NCI-H1930 (cell line): ENCODE results near the gene HEXIM1.

Source experiments
- DNase-seq, 2 experiments: peaks; one replicate each; lab custom pipeline; 2025; lab: John Stamatoyannopoulos, UW

Gene HEXIM1

DNA sequence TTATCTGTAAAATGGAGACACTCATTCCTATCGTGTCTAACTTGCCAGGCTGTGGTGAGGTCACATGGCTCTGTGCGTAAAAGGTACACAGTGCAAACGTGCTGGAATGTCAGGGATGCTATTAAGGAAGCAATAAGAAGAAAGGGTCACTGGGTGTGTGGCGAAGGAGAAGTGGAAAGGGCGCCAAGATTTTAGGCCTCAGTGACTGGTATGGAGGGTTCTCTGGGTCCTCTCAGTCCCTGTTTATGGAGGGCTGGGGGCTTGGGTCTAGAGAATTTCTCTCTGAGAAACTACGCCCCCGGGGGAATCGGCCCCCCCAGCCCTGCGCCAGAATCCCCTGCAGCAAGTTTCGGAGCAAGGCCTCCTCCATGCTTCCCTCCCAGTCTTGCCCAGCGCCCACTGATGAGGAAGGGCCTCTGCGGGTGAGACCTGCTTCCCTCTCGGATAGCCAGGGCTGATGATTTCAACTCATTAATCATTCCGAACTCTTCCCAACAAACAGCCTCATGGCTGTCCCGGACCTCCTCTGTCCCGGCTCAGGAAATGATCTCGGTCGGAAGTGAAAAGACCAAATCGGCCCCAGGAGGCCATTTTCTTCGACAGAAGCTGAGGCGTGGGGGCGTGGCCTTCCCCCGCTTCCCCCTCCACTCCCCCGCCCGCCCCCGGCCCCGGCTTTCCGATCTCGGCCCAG, 1.2 kb upstream of the HEXIM1 start:
- DNase-seq: peak in 1 of 2 experiments; percentile 68

DNA sequence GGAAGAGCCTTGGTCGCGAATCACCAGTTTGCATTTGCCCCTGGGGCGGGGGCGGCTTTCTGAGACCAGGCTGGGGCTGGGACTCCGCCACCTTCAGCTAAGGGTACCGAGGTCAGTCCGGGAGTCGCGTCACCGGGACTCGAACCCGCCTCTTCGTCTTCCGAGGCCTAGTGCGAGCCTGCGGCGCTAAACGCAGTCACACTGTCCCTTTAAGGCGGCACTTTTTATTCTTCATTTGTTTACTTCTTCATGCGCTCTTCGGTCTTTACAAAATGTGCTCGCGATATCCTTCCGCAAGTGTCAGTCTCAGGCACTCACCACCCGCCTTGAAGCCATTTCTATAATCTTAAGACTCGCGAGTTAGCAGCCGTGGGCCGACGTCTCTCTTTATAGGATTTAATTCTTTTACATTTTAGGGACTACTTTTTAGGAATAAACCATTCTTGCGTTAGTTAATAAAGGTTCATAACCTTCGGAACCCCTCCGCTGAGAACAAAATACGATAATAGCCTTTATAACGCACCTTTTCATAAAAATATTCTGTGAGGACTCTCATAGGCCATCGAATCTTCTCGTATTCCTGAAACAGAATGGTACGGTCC, 593 bp upstream of the HEXIM1 start:
- DNase-seq: peak; percentile 77 to 93

DNA sequence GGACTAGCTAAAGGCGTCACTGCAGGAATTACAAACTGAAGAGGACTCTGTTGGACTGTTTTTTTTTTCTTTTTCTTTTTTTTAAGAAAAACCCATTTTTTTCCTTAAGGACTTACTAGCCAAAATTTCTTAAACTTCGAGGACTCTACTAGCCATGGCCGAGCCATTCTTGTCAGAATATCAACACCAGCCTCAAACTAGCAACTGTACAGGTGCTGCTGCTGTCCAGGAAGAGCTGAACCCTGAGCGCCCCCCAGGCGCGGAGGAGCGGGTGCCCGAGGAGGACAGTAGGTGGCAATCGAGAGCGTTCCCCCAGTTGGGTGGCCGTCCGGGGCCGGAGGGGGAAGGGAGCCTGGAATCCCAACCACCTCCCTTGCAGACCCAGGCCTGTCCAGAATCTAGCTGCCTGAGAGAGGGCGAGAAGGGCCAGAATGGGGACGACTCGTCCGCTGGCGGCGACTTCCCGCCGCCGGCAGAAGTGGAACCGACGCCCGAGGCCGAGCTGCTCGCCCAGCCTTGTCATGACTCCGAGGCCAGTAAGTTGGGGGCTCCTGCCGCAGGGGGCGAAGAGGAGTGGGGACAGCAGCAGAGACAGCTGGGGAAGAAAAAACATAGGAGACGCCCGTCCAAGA, 878 bp downstream of the HEXIM1 start:
- peak; percentile 69 to 76 for DNase-seq

DNA sequence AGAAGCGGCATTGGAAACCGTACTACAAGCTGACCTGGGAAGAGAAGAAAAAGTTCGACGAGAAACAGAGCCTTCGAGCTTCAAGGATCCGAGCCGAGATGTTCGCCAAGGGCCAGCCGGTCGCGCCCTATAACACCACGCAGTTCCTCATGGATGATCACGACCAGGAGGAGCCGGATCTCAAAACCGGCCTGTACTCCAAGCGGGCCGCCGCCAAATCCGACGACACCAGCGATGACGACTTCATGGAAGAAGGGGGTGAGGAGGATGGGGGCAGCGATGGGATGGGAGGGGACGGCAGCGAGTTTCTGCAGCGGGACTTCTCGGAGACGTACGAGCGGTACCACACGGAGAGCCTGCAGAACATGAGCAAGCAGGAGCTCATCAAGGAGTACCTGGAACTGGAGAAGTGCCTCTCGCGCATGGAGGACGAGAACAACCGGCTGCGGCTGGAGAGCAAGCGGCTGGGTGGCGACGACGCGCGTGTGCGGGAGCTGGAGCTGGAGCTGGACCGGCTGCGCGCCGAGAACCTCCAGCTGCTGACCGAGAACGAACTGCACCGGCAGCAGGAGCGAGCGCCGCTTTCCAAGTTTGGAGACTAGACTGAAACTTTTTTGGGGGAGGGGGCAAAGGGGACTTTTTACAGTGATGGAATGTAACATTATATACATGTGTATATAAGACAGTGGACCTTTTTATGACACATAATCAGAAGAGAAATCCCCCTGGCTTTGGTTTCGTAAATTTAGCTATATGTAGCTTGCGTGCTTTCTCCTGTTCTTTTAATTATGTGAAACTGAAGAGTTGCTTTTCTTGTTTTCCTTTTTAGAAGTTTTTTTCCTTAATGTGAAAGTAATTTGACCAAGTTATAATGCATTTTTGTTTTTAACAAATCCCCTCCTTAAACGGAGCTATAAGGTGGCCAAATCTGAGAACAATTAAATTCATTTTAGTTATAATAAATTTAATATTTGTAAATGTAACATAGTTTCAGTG, 1.7 kb downstream of the HEXIM1 start:
- DNase-seq: no peak

DNA sequence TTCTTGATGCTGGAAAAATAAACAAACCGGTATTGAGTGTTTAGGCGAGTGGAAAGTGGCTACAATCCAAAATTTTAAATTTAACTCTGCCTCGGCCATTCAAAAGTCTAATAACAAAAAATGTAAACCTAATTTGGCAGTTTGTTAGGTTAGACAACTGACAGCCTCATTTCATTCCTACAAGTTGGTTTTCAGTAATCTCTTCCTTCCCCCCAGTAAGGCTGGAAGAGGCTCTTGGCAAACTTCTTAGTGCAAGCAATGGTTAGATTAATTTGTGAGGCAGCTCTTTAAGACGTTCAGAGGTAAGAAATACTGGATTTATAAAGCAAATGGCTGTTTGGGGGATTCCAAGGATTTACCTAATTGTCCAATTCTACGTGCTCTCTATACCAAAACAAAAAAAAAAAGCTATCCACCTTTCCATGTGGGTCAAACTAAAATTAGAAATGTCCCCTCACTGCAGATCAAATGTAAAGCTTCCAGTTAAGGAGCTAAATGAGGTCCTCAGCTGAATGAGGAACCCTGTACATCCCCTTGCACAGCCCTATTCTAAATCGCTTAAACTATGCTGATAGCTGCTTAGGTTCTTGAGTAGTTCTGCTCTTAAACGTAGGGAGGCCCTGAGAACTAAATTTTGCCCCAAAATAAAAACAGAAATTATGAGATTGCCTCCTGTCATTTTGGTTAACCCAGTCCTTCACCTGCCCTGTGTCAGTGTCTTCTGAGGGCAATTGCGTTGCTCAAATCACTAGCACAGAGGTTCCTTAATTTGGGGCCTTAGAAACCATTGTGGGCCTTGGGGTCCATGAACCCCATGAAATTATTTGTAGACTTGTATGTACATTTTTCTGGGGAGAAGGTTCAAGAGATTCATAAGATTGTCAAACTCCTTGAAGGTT, 2.9 kb downstream of the HEXIM1 start:
- DNase-seq: no peak

DNA sequence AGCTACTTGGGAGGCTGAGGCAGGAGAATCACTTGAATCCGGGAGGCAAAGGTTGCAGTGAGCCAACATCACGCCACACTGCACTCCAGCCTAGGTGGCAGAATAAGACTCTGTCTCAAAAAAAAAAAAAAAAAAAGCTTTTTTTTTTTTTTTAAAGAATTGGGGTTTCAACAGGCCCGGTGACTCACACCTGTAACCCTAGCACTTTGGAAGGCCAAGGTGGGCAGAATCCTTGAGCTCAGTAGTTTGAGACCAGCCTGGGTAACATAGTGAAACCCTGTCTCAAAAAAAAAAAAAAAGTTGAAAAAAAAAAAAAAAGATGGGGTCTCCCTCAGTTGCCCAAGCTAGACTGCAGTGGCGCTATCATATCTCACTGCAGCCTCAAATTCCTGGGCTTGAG, 6.8 kb downstream of the HEXIM1 start:
- no peak for DNase-seq

DNA sequence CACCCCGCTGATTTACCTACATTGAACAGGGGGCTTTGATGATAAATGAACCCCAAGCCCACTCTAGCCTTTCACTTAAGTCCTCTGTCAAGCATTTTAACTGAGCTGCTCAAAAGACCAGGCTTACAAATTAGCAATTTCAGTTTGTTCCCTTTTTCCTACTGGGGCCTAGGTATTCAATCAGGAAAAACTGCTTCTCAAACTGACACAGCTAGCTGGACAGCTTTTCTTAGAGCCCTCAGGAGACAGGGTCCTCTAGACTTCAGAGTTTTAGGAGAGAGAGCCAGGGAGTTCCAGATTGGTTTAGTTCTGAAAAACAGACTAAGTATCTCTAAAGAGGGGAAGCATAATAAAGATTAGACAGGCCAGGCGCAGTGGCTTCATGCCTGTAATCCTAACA, 7.2 kb downstream of the HEXIM1 start:
- DNase-seq: no peak

DNA sequence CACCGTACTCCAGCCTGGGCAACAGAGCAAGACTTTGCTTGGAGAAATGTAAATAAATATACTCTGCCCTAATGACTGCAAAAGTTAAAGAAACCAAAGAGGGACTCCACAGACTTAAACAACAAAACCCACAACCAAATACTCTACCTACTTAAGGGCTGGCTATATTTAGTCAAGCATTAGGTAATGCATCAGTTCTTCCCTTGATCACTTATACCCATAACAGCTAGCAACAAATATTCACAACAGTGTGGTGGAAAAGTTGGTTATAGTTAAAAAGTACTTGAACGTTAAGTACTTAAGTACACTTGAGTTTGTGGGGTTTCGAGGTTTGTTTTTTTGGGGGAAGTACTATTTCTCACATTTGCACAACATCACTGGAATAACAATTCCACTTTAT, 8.0 kb downstream of the HEXIM1 start:
- no peak for DNase-seq

DNA sequence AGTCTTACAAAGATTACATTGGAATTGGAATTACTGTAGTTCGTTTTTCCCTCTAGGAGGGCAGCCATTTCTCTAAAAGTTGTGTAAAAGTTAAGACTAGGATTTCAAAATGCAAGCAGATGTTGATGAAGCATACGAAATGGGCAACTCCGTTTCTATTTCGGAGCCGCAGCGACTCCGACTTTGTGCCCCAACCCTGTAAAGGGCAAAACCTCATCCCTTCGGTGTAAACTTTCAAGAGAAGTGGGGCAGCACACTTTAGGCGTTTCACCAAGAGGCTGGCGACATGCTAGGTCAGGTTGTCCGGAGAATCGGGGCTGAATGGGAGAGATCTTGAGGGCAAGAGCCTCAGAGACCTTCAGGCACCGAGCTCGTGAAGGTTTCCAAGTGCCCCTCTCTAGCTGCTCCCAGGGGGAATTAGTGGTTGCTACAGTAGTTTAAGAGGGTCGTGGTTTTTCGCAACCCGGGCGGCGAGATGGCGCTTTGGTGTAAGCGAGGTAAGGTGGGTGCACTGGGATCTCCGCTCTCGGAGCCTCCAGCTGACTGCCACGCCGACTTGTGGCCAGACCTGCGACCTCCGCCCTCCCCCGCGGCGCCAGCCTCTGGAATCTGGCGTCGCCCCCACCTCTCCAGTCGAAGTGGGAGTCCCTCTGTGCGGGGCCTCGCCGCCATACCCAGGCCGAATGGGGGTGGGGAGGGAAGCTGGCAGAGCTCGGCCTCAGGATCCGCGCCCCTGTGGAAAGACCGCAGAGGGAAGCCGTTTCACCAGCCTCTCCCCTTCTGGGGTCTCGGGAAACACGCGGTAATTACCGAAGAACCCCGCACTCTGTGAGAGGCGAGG, 12.4 kb downstream of the HEXIM1 start:
- peak; percentile 42 to 51 for DNase-seq

DNA sequence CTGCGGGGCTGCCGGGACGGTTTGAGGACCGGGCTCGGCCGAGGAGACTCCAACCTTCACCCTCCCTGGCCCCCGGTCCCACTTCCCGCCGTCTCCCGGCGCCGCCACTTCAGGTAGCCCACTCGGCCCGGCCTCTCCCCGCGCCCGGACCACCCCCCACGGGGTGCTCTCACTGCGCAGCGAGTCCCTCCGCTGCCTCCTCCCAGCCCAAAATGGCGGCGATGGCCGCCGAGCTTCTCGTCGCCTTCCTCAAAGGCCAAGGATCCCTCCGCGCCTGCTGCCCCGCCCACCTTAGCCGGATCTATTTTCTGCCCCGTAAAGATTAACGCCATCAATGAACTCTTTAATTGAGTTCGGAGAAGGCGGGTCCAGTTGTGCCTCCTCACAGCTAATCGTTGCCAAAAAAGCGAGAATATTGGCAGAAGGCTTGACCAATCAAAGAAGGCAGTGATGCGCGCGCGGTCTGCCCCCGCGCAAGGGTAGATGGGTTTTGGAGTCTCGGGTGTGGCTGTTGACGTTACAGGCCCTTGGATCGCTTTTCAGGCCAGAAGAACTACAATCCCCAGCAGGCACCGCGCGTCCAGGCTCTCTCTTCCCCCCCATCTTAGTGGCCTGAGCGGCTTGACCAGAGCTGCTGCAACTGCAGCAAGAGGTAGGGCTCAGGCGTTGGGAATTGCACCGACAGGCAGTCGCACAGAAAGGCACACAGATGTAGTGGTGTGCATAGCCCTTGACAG, 13.2 kb downstream of the HEXIM1 start, which contains the start of gene HEXIM2:
HEXIM2 (plus strand) TSS at position 588 of the 737 bp plus-strand sequence. CDS start 919 bp downstream, outside the sequence.
- DNase-seq: peak; percentile 98 to 100

DNA sequence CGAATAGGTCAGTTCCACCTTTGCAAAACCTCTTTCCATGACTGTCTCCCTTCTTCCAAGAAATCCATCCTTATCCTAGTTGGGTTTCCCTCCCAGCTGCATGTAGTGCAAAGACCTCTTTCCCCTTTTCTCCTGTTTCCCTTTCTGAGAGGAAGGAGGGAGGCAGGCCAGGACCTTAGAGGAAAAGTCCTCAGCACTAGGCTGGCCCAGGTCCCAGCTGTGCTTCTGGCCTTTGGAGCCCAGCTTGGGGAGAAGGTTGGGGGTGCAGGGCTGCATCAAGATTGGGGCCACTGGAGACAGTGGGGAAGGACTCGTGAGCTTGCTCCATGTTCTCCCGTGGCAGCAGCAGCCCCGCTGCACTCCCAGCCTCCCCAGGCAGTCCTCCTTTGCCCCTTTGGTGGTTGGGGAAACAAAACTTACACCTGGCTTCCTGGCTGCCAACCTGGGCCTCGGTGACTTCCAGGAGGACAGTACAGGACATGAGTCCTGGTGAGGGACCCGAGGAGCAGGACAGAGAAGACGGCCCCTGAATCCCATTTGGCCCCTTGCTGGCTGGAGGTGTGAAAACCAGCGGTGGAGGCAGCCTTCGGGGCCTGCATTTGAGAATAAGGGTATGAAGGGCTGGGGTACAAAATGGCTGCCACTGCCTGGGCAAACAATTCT, 13.9 kb downstream of the HEXIM1 start:
- no peak for DNase-seq

DNA sequence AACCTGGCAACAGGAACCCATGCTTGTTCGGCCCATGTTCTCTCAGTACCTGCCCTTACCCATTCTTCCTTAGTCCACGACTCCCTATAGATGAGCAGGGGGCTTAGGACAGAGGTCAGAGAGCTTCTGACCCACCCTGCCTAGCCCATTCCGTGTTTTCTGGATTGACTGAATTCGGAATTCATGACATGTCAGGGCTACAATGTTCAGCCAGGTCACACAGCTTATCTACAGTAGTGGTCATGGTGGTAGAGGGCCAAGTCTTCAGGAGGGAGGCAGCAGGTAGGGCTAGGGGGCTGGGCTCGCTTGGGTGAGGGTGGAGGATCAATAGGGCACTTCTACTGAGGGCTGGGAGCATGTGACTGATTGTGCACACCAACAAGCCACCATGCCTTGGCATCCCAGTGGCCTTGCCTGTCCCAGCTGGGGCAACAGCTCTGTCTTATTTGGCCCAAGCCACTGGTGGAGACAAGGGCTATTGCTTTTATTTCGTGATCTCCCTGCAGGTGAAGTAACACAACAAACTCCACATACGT, 16.5 kb downstream of the HEXIM1 start:
- DNase-seq: no peak

DNA sequence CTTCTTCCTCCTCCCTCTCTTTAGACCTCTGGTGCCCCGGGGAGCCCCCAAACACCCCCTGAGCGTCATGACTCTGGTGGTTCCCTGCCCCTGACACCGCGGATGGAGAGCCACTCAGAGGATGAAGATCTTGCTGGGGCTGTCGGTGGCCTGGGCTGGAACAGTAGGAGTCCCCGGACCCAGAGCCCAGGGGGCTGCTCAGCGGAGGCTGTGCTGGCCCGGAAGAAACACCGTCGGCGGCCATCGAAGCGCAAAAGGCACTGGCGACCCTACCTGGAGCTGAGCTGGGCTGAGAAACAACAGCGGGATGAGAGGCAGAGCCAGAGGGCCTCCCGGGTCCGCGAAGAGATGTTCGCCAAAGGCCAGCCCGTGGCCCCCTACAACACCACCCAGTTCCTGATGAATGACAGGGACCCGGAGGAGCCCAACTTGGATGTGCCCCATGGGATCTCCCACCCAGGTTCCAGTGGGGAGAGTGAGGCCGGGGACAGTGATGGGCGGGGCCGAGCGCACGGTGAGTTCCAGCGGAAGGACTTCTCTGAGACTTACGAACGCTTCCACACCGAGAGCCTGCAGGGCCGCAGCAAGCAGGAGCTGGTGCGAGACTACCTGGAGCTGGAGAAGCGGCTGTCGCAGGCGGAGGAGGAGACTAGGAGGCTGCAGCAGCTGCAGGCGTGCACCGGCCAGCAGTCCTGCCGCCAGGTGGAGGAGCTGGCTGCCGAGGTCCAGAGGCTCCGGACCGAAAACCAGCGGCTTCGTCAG, 20.9 kb downstream of the HEXIM1 start:
- DNase-seq: no peak

DNA sequence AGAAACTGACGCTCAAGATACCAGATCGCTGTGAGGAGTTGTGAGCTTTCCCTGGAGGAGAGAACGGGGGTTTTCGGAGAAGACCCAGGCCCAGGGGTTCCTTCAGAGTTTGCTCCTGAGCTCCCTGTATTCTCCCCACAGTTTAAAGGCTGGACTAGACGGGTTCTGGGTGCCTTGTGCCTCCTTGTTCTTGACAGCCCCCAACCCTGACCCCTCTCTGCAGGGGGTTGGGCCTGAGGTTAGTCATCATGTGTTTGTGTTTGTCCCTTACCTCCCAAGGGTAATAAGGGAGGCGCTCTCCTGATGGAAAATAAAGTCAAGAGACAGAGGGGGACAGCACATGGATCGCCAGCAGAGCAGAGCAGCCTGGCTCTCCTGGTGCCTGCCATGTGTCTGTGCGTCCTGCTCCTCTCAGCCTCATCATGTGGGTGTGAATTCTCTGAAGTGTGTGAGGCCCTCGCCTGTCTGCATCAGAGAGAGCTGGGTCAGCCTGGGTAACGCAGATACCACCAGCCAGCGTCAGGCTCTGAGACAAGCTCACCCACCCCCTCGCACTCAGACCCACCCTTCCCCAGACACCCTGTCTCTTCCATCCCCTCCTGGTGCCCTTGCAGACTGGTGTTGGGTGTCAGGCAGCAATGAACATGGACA, 22.1 kb downstream of the HEXIM1 start:
- DNase-seq: no peak

DNA sequence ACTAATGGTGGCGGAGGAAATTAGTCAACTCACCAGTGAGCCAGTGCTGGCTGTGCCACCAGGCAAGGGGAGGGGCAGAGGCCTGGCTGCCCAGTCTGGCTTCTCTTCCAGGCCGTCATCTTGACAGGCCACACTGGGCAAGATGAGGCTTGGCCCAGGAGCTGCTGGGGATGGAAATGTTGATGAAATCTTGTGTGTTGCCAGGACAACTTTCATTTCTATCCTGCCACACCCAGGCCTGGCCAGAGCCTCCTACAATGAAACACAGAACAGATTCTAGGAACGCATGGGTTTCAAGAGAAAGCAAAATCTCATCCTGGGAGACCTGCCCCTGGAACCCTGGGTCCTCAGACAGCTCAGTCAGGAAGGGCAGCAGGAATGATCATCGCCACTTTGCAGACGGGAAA, 22.7 kb downstream of the HEXIM1 start:
- DNase-seq: no peak

DNA sequence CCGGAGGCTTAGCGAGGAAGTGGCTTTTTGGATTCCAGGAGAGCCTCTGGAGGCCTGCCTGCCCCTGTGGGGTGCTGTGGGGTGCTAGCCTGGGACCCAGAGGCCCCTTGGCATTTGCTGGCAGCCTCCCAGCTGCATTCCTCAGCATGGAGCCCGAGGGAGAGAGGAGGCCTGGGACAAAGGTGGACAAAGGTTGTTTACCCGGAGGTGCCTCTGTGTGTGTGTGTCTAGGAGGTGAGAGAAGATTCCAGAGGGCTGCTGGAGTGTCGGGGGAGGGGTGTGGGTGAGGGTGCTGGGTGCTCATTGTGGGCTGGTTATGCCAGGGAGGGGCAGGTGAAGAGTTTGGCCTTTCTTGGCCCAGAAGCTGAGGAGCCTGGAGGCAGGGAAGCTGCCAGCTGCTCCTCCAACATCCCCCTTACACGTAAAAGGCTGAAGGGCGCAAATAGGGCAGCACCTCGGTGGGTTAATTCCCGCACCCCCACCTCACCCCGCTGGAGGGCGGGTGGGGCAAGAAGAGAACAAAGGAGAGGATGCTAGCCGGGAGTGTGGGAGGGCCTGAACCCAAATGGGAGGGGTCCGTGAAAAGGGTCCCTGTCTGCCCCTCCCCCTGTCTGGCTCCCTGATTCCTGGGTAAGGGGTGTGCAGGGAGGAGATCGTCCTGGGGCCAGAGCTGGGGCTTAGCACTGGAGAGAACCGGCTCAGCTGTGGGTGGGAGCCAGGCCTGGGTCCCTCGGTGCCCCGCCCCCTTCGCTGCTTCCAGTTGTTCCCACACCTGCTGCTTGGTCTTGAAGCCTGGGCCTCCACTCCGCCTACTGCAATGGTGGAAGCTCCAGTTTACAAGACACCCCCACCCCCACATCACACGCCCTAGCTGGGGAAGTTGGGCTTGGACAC, 23.3 kb downstream of the HEXIM1 start:
- no peak for DNase-seq
